Thyroid gland (tissue), 4 donors: ENCODE data around the gene SREBF1. TPM values are rescaled to one million over a fixed set of nuclear protein-coding genes. Genes with fewer than 3 reads are reported as not detected.

ENCODE experiments used
- DNase-seq, 2 donors: peaks; one replicate each; pipeline ENCODE4 v3.0.0-alpha.2; 2019
- H3K27ac ChIP-seq, 3 donors: fragments of 200-600 bp; sonication (generic); 1 replicate in 2 of 3; 2 replicates in 1 of 3; pipeline ENCODE4 v1.5.1; 2016 to 2019; ENCODE audit warnings: mild to moderate bottlenecking in 1 of 3, moderate library complexity in 1 of 3
- H3K27me3 ChIP-seq: fragments of 200-600 bp; sonication (generic); one replicate; pipeline ENCODE4 v1.5.1; 2019
- H3K36me3 ChIP-seq, 2 donors: fragments of 200-600 bp; sonication (generic); one replicate each; pipeline ENCODE4 v1.5.1; 2016 to 2019
- H3K4me1 ChIP-seq, 2 donors: fragments of 200-600 bp; sonication (generic); one replicate each; pipeline ENCODE4 v1.5.1; 2017 to 2019
- H3K4me3 ChIP-seq, 3 donors: fragments of 200-600 bp; sonication (generic); replicated peaks in 1 of 3; 1 replicate in 2 of 3; 2 replicates in 1 of 3; pipeline ENCODE4 v1.5.1; 2016; ENCODE audit warnings: mild to moderate bottlenecking in 1 of 3
- H3K9me3 ChIP-seq: fragments of 200-600 bp; sonication (generic); one replicate; pipeline ENCODE4 v1.5.1; 2017
- CTCF ChIP-seq, 6 experiments: fragments of 200-600 bp in 3 of 6; fragments of 450-650 bp in 3 of 6; sonication (generic) in 3 of 6; IDR thresholded peaks; one replicate each; pipeline ENCODE4 v1.5.1; 2016 to 2019; ENCODE audit warnings: antibody characterized with exemption in 6 of 6, mild to moderate bottlenecking in 2 of 6, inconsistent platforms in 1 of 6, moderate library complexity in 1 of 6
- POLR2A ChIP-seq, 2 donors: fragments of 450-650 bp; IDR thresholded peaks; one replicate each; pipeline ENCODE4 v1.6.1; 2017; ENCODE audit warnings: antibody characterized with exemption in 2 of 2, mild to moderate bottlenecking in 2 of 2, moderate library complexity in 1 of 2
- WGBS, 2 donors: methylation state at CpG; one replicate each; pipeline ENCODE4 v1.1.5; 2017; 5-methylcytosine and 5-hydroxymethylcytosine counted together
- intact Hi-C: fragments of 100-400 bp; cut with DNase I; formaldehyde crosslinking; loops from one replicate; pipeline ENCODE4 v1.15.1; 2023
- total RNA-seq, 4 donors: library from RNA; depleted of rRNA; stranded (reverse); fragments of >200 nt; gene quantifications; one replicate each; pipeline ENCODE4 v1.2.3, GENCODE V29; 2016

SREBF1 gene
- total RNA-seq, 4 donors from 2014 or later, result 44.6 to 89.4 (median 63.0) TPM

- no peaks in the 10 kb centered on the region for H3K27me3 ChIP-seq
- WGBS, 2 donors, result 33 to 38% methylated on average over 1 of the region's 1 CpG
- H3K4me3 ChIP-seq, result no peak overlapping the region
- H3K4me1 ChIP-seq, result peaks cover 43 to 50% of the 10 kb centered on the region in 2 donors
- intact Hi-C loops, result no loop called here
- H3K9me3 ChIP-seq, result no peaks in the 10 kb centered on the region
- no peak for DNase-seq
- TF ChIP-seq CTCF (IDR thresholded peaks at IDR 0.05), result no peak
- TF ChIP-seq POLR2A (IDR thresholded peaks at IDR 0.05), result no peak
- H3K36me3 ChIP-seq, result peaks cover 2 to 8% of the 10 kb centered on the region in 2 donors
- H3K27ac ChIP-seq, result peak overlapping the region; percentile 37 to 78 (median 52)
These were observed 37.7 kb upstream of the SREBF1 start for GRCh38 chr17:17874478-17874877.

- no peak overlapping the region for H3K4me3 ChIP-seq
- 76% methylated on average over 6 to 8 of the region's 8 CpGs for WGBS, 2 donors
- intact Hi-C loops, result no loop called here
- H3K9me3 ChIP-seq, result no peaks in the 10 kb centered on the region
- DNase-seq, result no peak
- H3K27me3 ChIP-seq, result no peaks in the 10 kb centered on the region
- H3K27ac ChIP-seq, result peak overlapping the region in 1 of 3 donors; percentile 0
- H3K4me1 ChIP-seq, result peaks cover 44% of the 10 kb centered on the region in 2 donors
- TF ChIP-seq POLR2A (IDR thresholded peaks at IDR 0.05) (no peak), CTCF (IDR thresholded peaks at IDR 0.05) (no peak)
- H3K36me3 ChIP-seq, result peaks cover 0 to 10% of the 10 kb centered on the region in 2 donors
These were observed 36.7 kb upstream of the SREBF1 start for GRCh38 chr17:17873450-17873991.

GRCh38 chr17:17872547-17873345, 36.0 kb upstream of the SREBF1 start:
- TF ChIP-seq CTCF (IDR thresholded peaks at IDR 0.05) (no peak), POLR2A (IDR thresholded peaks at IDR 0.05) (no peak)
- peak; percentile 53 to 54 for DNase-seq
- intact Hi-C loops, result no loop called here
- Histone ChIP-seq H3K9me3 (no peaks in the 10 kb centered on the region), H3K27me3 (no peaks in the 10 kb centered on the region), H3K36me3 (peaks cover 0 to 16% of the 10 kb centered on the region in 2 donors), H3K4me3 (no peak overlapping the region), H3K27ac (peak overlapping the region in 1 of 3 donors; percentile 48), H3K4me1 (peaks cover 39 to 43% of the 10 kb centered on the region in 2 donors)
- WGBS, 2 donors, result 41 to 48% methylated on average over 9 of the region's 9 CpGs

GRCh38 chr17:17871913-17872312, 35.1 kb upstream of the SREBF1 start:
- WGBS, 2 donors, result 87 to 91% methylated on average over 3 of the region's 3 CpGs

More at GRCh38 chr17:17871913-17872312, 35.1 kb upstream of the SREBF1 start:
- Histone ChIP-seq H3K27me3 (no peaks in the 10 kb centered on the region), H3K4me1 (peaks cover 31 to 35% of the 10 kb centered on the region in 2 donors), H3K4me3 (no peak overlapping the region), H3K9me3 (no peaks in the 10 kb centered on the region), H3K27ac (peak overlapping the region in 1 of 3 donors; percentile 48), H3K36me3 (peaks cover 0 to 23% of the 10 kb centered on the region in 2 donors)
- DNase-seq, result no peak
- intact Hi-C loops, result no loop called here
- TF ChIP-seq CTCF (IDR thresholded peaks at IDR 0.05) (no peak), POLR2A (IDR thresholded peaks at IDR 0.05) (no peak)
